Osteocyte (in vitro differentiated cells): ENCODE measurements around the gene LEKR1. TPM values are rescaled to one million over a fixed set of nuclear protein-coding genes. Genes with fewer than 3 reads are reported as not detected.

ENCODE experiments used
- DNase-seq: peaks from one replicate; pipeline ENCODE4 v3.0.0; 2021; ENCODE audit warnings: mixed read lengths; ENCODE audit not compliant: unreplicated experiment; ENCODE audit errors: extremely low spot score
- H3K27ac Mint-ChIP-seq: one replicate; pipeline ENCODE4 v1.8.0; 2021; ENCODE audit warnings: mild to moderate bottlenecking, mixed read lengths; ENCODE audit not compliant: unreplicated experiment
- H3K27me3 Mint-ChIP-seq: one replicate; pipeline ENCODE4 v1.8.0; 2021; ENCODE audit warnings: mixed read lengths; ENCODE audit not compliant: unreplicated experiment
- H3K36me3 Mint-ChIP-seq: one replicate; pipeline ENCODE4 v1.8.0; 2021; ENCODE audit warnings: mixed read lengths; ENCODE audit not compliant: unreplicated experiment
- H3K4me1 Mint-ChIP-seq: one replicate; pipeline ENCODE4 v1.8.0; 2021; ENCODE audit warnings: mixed read lengths; ENCODE audit not compliant: unreplicated experiment
- H3K4me3 Mint-ChIP-seq: one replicate; pipeline ENCODE4 v1.8.0; 2021; ENCODE audit warnings: mild to moderate bottlenecking, moderate library complexity, mixed read lengths; ENCODE audit not compliant: unreplicated experiment
- H3K9me3 Mint-ChIP-seq: one replicate; pipeline ENCODE4 v1.8.0; 2021; ENCODE audit warnings: mixed read lengths; ENCODE audit not compliant: unreplicated experiment
- CTCF ChIP-seq: fragments of 200-600 bp; sonication (generic); IDR thresholded peaks from 2 replicates; pipeline ENCODE4 v1.5.0; 2021; ENCODE audit warnings: antibody characterized with exemption, mild to moderate bottlenecking, moderate library complexity
- total RNA-seq: library from RNA; stranded (reverse); gene quantifications from 2 replicates; pipeline ENCODE4 v1.2.1, GENCODE V29; 2021

The LEKR1 gene
- total RNA-seq, 1 donor from 2014 or later: 1.0 TPM

- Mint-ChIP-seq H3K36me3 (no peaks in the 10 kb centered on the region), H3K4me3 (no peak overlapping the region), H3K4me1 (peaks cover 84% of the 10 kb centered on the region), H3K9me3 (no peaks in the 10 kb centered on the region), H3K27me3 (no peaks in the 10 kb centered on the region), H3K27ac (peak overlapping the region; percentile 88)
- no peak for DNase-seq
- TF ChIP-seq CTCF: no peak
These were observed 39.2 kb upstream of the LEKR1 start for GRCh38 chr3:156787001-156787400.

- no peak for DNase-seq
- no peaks in the 10 kb centered on the region for H3K9me3 Mint-ChIP-seq
- peak; percentile 17 for TF ChIP-seq CTCF
- H3K27ac Mint-ChIP-seq: peak overlapping the region; percentile 88
- H3K27me3 Mint-ChIP-seq: no peaks in the 10 kb centered on the region
- H3K36me3 Mint-ChIP-seq: no peaks in the 10 kb centered on the region
- no peak overlapping the region for H3K4me3 Mint-ChIP-seq
- H3K4me1 Mint-ChIP-seq: peaks cover 84% of the 10 kb centered on the region
These were observed 38.1 kb upstream of the LEKR1 start for GRCh38 chr3:156787926-156788663.

GRCh38 chr3:156788846-156789245 is 37.3 kb upstream of the LEKR1 start:
- no peak for DNase-seq
- Mint-ChIP-seq H3K4me3 (no peak overlapping the region), H3K36me3 (no peaks in the 10 kb centered on the region), H3K27ac (peak overlapping the region; percentile 88), H3K4me1 (peaks cover 83% of the 10 kb centered on the region), H3K27me3 (no peaks in the 10 kb centered on the region), H3K9me3 (no peaks in the 10 kb centered on the region)
- no peak for TF ChIP-seq CTCF

- Mint-ChIP-seq H3K4me1 (peaks cover 79% of the 10 kb centered on the region), H3K27ac (peak overlapping the region; percentile 96), H3K4me3 (no peak overlapping the region), H3K9me3 (no peaks in the 10 kb centered on the region), H3K36me3 (no peaks in the 10 kb centered on the region), H3K27me3 (no peaks in the 10 kb centered on the region)
- no peak for TF ChIP-seq CTCF
- DNase-seq: no peak
These were observed 36.0 kb upstream of the LEKR1 start for GRCh38 chr3:156790156-156790555.

GRCh38 chr3:156792114-156792513 is 34.0 kb upstream of the LEKR1 start:
- no peak for TF ChIP-seq CTCF
- DNase-seq: no peak
- H3K4me3 Mint-ChIP-seq: no peak overlapping the region
- peak overlapping the region; percentile 96 for H3K27ac Mint-ChIP-seq
- peaks cover 79% of the 10 kb centered on the region for H3K4me1 Mint-ChIP-seq
- H3K36me3 Mint-ChIP-seq: no peaks in the 10 kb centered on the region
- no peaks in the 10 kb centered on the region for H3K9me3 Mint-ChIP-seq
- no peaks in the 10 kb centered on the region for H3K27me3 Mint-ChIP-seq
